B cell (primary cell): Measurements from ENCODE around the gene CENPF. TPM values are rescaled to one million over a fixed set of nuclear protein-coding genes. Genes with fewer than 3 reads are reported as not detected.
"Not testable (repeated sequence)": the region's sequence is repeated elsewhere in the genome, so short reads cannot be mapped to it uniquely, and the experiment has no call there.

Experiments
- ATAC-seq: fragments of 200-7000 bp; cut with Tn5 transposase; one replicate; pipeline ENCODE4 v1.10.0; 2021; ENCODE audit warnings: low read depth, mild to moderate bottlenecking, moderate number of reproducible peaks, moderate library complexity
- CTCF ChIA-PET: fragments of 350-600 bp; sonication (Branson Sonifier 250); formaldehyde crosslinking; loops from one replicate; lab custom pipeline; 2021; ENCODE audit warnings: antibody characterized with exemption, inconsistent platforms; lab: Charles Lee
- POLR2A ChIA-PET: fragments of 350-600 bp; sonication (Branson Sonifier 250); formaldehyde crosslinking; loops from one replicate; lab custom pipeline; 2021; ENCODE audit warnings: antibody characterized with exemption; lab: Charles Lee
- DNase-seq: peaks from one replicate; pipeline ENCODE4 v3.0.0; 2013
- H2AFZ ChIP-seq: 2 replicates; pipeline ENCODE4 v1.6.1; 2012; ENCODE audit warnings: mild to moderate bottlenecking, low read depth, low read length; ENCODE audit not compliant: insufficient read depth, poor library complexity, severe bottlenecking
- H3K27ac ChIP-seq, 2 donors: 1 replicate in 1 of 2; 2 replicates in 1 of 2; pipeline ENCODE4 v1.5.1; 2012 to 2013; ENCODE audit warnings: low read length in 2 of 2, mild to moderate bottlenecking in 2 of 2, moderate library complexity in 1 of 2
- H3K27me3 ChIP-seq, 4 experiments: fragments of 200-600 bp in 1 of 4; sonication (generic) in 1 of 4; replicated peaks in 1 of 4; 1 replicate in 2 of 4; 2 replicates in 2 of 4; pipeline versions ENCODE4 v1.6.1 to v1.7.0; 2013 to 2016; ENCODE audit warnings: low read length in 3 of 4, mild to moderate bottlenecking in 2 of 4, mixed read lengths in 1 of 4, moderate library complexity in 1 of 4; ENCODE audit not compliant: insufficient read depth in 4 of 4, control insufficient read depth in 3 of 4; ENCODE audit errors: control extremely low read depth in 1 of 4
- H3K36me3 ChIP-seq, 2 experiments: replicated peaks in 1 of 2; 1 replicate in 1 of 2; 2 replicates in 1 of 2; pipeline versions ENCODE4 v1.6.1 to v1.7.1; 2013; ENCODE audit warnings: low read length in 1 of 2; ENCODE audit not compliant: insufficient read depth in 2 of 2, control insufficient read depth in 1 of 2; ENCODE audit errors: control extremely low read depth in 1 of 2, extremely low read depth in 1 of 2
- H3K4me1 ChIP-seq, 2 donors: fragments of 200-600 bp in 1 of 2; sonication (generic) in 1 of 2; 1 replicate in 1 of 2; 2 replicates in 1 of 2; pipeline versions ENCODE4 v1.5.1 to v1.6.1; 2013 to 2017; ENCODE audit warnings: low read length in 2 of 2; ENCODE audit not compliant: control insufficient read depth in 2 of 2, insufficient read depth in 2 of 2
- H3K4me2 ChIP-seq: replicated peaks from 2 replicates; pipeline ENCODE3; 2012; ENCODE audit warnings: mild to moderate bottlenecking, low read depth, low read length; ENCODE audit not compliant: poor library complexity, severe bottlenecking
- H3K4me3 ChIP-seq, 5 experiments: fragments of 200-600 bp in 1 of 5; sonication (generic) in 1 of 5; 1 replicate in 3 of 5; 2 replicates in 2 of 5; pipeline versions ENCODE4 v1.5.1 to v1.7.0; 2011 to 2016; ENCODE audit warnings: low read length in 4 of 5, mild to moderate bottlenecking in 4 of 5, low read depth in 2 of 5, control low read depth in 1 of 5, moderate library complexity in 1 of 5; ENCODE audit not compliant: insufficient read depth in 1 of 5; ENCODE audit errors: control extremely low read depth in 1 of 5, extremely low read depth in 1 of 5
- H3K79me2 ChIP-seq: fragments of 200-600 bp; sonication (generic); one replicate; pipeline ENCODE4 v1.6.0; 2016; ENCODE audit warnings: low read length; ENCODE audit not compliant: control insufficient read depth, insufficient read depth
- H3K9ac ChIP-seq: fragments of 200-600 bp; sonication (generic); 2 replicates; pipeline ENCODE4 v1.6.1; 2017; ENCODE audit warnings: mild to moderate bottlenecking, low read length, moderate library complexity
- H3K9me3 ChIP-seq, 3 donors: one replicate each; pipeline versions ENCODE4 v1.6.1 to v1.7.1; 2013; ENCODE audit warnings: low read length in 2 of 3; ENCODE audit not compliant: control insufficient read depth in 2 of 3, insufficient read depth in 1 of 3; ENCODE audit errors: control extremely low read depth in 1 of 3
- H4K20me1 ChIP-seq: 2 replicates; pipeline ENCODE4 v1.6.0; 2012; ENCODE audit warnings: mild to moderate bottlenecking, low read length; ENCODE audit not compliant: insufficient read depth, control insufficient read depth, poor library complexity, severe bottlenecking
- H3K27ac Mint-ChIP-seq: one replicate; pipeline ENCODE4 v1.8.0; 2021; ENCODE audit warnings: mixed read lengths
- H3K27me3 Mint-ChIP-seq: one replicate; pipeline ENCODE4 v1.8.0; 2021; ENCODE audit warnings: mixed read lengths
- H3K4me1 Mint-ChIP-seq: one replicate; pipeline ENCODE4 v1.8.0; 2021; ENCODE audit warnings: mixed read lengths
- H3K4me3 Mint-ChIP-seq: one replicate; pipeline ENCODE4 v1.8.0; 2021; ENCODE audit warnings: mixed read lengths
- H3K9me3 Mint-ChIP-seq: one replicate; pipeline ENCODE4 v1.8.0; 2022; ENCODE audit warnings: mixed read lengths; ENCODE audit not compliant: insufficient read depth
- WGBS: methylation state at CpG from one replicate; pipeline ENCODE4 v1.1.5; 2013; ENCODE audit warnings: missing lambda C conversion rate; ENCODE audit not compliant: insufficient coverage; 5-methylcytosine and 5-hydroxymethylcytosine counted together
- intact Hi-C: fragments of 100-400 bp; cut with micrococcal nuclease; formaldehyde crosslinking; loops from one replicate; pipeline ENCODE4 v1.10.0; 2022
- polyA plus RNA-seq: library from polyadenylated mRNA; depleted of rRNA; stranded (reverse); fragments of >200 nt; gene quantifications from 2 replicates; pipeline ENCODE4 v1.2.3, GENCODE V29; 2012
- total RNA-seq, 2 donors: library from RNA; stranded (reverse); fragments of 120-200 nt in 1 of 2; gene quantifications; 1 replicate in 1 of 2; 2 replicates in 1 of 2; pipeline versions ENCODE4 v1.2.3 to v1.2.4, GENCODE V29; 2013 to 2022

The CENPF gene
- total and polyA plus RNA-seq, 2 donors (not counting 1 experiment from before 2014, with no cell fraction given): 0.12 to 3.0 TPM

DNA sequence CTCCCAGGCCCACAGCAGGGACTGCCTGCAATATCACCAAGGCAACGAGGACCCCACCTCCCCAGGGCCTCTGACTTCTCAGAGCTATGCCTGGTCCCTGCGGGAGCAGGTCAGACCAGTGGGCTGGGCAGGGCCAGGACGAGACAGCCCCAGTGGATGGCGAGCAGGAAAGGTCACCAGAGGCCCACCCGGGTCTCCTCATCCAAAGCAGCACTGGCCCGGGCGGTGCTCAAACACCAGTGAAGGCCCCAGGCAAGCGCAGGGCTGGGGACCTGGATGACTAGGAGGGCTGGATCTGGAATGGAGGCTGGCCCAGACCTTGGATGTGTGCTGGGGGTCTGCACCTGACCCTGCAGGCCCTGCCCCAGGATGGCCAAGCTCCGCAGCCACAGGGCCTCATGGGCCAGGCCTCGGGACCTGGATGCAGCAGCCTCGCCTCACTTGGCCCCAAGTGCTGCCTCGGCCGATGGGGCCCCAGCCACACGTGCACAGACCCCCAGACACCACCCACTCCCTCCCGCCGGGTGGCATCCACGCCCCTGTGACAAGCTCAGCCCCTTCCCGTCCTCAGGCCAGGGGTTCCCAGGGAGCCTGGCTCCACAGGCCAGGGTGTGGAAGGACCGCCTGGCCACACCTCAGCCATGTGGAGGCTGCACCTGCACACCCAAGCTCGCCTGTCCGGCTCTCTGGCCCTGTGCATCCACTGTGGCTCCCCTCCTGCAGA lies 4.7 kb downstream of the CENPF start:
- H3K4me1 ChIP-seq, H3K4me3 ChIP-seq, H3K4me3 Mint-ChIP-seq, H3K27me3 Mint-ChIP-seq, DNase-seq, intact Hi-C loops, H3K9ac ChIP-seq, CTCF ChIA-PET, H3K27ac ChIP-seq, H3K27me3 ChIP-seq, H3K9me3 ChIP-seq, H3K9me3 Mint-ChIP-seq, POLR2A ChIA-PET, H3K27ac Mint-ChIP-seq, H3K36me3 ChIP-seq, H2AFZ ChIP-seq, H4K20me1 ChIP-seq, ATAC-seq, H3K4me2 ChIP-seq: not testable (repeated sequence)
- H3K4me1 Mint-ChIP-seq: peaks cover 19% of the 10 kb centered on the region
- peaks cover 11% of the 10 kb centered on the region for H3K79me2 ChIP-seq
- 96% methylated on average over 16 of the region's 21 CpGs for WGBS

GRCh38 chr1:214608216-214608783 lies 5.3 kb downstream of the CENPF start:
- H4K20me1 ChIP-seq, H3K27me3 Mint-ChIP-seq, POLR2A ChIA-PET, H3K36me3 ChIP-seq, H3K9me3 ChIP-seq, DNase-seq, H3K4me1 ChIP-seq, H3K27ac ChIP-seq, intact Hi-C loops, H3K4me2 ChIP-seq, H3K27me3 ChIP-seq, H3K9me3 Mint-ChIP-seq, H3K4me3 Mint-ChIP-seq, ATAC-seq, H2AFZ ChIP-seq, CTCF ChIA-PET, H3K27ac Mint-ChIP-seq, H3K9ac ChIP-seq: not testable (repeated sequence)
- 97% methylated on average over 37 of the region's 45 CpGs for WGBS
- Histone ChIP-seq H3K79me2 (peaks cover 15% of the 10 kb centered on the region), H3K4me3 (peak overlapping the region in 2 of 5 experiments; percentile 11 to 17)
- H3K4me1 Mint-ChIP-seq: peaks cover 15% of the 10 kb centered on the region

DNA sequence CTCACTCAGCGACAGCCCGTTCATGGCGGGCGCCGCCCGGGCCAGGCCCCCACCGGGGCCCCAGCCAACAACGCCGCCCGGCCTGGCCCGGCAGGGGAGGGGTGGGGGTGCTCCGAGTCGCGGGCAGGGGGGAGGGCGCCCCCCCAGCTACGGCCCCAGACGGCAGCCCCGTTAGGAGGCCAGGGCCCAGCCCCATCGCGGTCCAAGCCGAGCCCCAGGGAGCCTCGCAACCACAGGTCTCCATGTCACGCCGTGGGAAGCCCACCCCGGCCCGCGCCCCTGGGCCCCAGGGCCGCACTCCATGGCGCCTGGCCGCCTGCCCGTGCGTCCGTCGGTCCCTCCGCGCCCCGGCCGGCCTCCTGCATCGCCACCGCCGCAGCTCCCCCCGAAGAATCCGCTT lies 5.8 kb downstream of the CENPF start:
- ATAC-seq, POLR2A ChIA-PET, H3K4me1 ChIP-seq, H3K4me3 ChIP-seq, H3K9me3 ChIP-seq, H3K27ac Mint-ChIP-seq, CTCF ChIA-PET, H3K27ac ChIP-seq, H3K27me3 ChIP-seq, H2AFZ ChIP-seq, H3K36me3 ChIP-seq, H3K4me2 ChIP-seq, H3K9me3 Mint-ChIP-seq, H3K27me3 Mint-ChIP-seq, H3K9ac ChIP-seq, DNase-seq, H3K4me3 Mint-ChIP-seq, intact Hi-C loops, H4K20me1 ChIP-seq: not testable (repeated sequence)
- H3K4me1 Mint-ChIP-seq: peaks cover 11% of the 10 kb centered on the region
- H3K79me2 ChIP-seq: peaks cover 18% of the 10 kb centered on the region
- WGBS: over 99% methylated on average over 19 of the region's 43 CpGs
